Stimulated activated CD8-positive, alpha-beta memory T cell treated with anti-CD3 and anti-CD28 coated beads, Interleukin-12 subunit alpha, Interleukin-12 subunit beta, amount 100 ng/mL, for 1 hour (primary cell): ENCODE results near the gene HP1BP3.
"Not testable (repeated sequence)": the region's sequence is repeated elsewhere in the genome, so short reads cannot be mapped to it uniquely, and the experiment has no call there.

Experiments
- DNase-seq: peaks from one replicate; pipeline ENCODE4 v3.0.0-alpha.2; 2020; ENCODE audit warnings: low read depth

HP1BP3 gene, protein sequence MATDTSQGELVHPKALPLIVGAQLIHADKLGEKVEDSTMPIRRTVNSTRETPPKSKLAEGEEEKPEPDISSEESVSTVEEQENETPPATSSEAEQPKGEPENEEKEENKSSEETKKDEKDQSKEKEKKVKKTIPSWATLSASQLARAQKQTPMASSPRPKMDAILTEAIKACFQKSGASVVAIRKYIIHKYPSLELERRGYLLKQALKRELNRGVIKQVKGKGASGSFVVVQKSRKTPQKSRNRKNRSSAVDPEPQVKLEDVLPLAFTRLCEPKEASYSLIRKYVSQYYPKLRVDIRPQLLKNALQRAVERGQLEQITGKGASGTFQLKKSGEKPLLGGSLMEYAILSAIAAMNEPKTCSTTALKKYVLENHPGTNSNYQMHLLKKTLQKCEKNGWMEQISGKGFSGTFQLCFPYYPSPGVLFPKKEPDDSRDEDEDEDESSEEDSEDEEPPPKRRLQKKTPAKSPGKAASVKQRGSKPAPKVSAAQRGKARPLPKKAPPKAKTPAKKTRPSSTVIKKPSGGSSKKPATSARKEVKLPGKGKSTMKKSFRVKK

DNA sequence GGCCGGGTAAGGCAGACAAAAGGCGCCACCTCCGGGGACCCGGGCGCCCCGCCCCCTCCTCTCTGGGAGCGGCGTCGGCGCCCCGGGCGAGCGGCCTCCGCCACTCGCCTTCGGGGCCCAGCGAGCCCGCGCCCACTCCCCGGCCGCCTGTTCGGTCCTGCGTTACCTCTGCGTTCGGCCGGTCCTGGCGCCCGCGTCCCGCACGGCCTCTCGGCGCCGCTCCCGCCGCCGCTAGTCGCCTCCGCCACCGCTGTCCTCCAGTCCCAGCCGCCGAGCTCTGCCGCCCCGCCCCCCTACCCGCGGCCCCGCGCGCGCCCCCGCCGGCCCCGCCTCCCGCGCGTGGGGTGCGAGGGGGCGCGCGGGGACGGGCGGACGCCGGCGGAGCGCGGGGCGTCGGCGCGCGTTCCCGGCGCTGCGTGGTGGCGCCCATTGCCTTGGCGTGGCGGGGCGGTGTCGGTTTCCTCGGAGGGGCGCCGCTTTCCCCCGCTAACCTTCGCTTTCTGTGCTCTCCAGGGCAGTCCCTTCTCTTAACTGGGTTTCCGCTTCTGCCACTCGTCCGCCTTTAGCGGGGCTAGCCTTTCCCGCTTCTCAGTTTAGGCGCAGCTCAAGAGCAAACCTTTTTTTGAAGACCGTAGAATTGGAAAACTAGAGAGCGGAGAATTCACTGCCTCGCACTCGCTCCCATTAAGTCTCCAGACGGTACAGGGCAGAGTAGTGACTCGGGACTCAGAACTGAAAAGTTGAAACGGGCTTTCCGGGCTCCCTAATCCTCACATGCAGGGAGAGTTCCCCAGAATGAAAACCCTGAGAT, at the start of gene HP1BP3:
Gene HP1BP3 (minus strand): TSS at position 279 of the 811 bp plus-strand sequence. CDS start 6,867 bp downstream, outside the sequence.
- DNase-seq: peak; percentile 67

GRCh38 chr1:20836230-20836629, 49.1 kb upstream of the HP1BP3 start:
- no peak for DNase-seq

DNA sequence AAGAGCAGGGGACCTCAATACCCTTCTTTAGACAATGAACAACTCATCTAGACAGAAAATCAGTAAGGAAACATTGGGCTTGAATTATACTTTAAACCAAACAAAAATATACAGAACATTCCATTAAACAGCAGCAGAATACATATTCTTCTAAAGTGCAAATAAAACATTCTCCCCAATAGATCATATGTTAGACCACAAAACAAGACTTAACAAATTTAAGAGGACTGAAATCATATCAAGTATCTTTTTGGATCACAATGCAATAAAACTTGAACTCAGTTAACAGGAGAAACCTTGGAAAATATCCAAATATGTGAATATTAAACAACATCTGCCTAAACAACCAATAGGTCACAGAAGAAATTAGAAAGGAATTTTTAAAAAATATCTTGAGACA, 47.7 kb upstream of the HP1BP3 start:
- no peak for DNase-seq

- DNase-seq: no peak
Observed at GRCh38 chr1:20834192-20834591, 47.1 kb upstream of the HP1BP3 start.

GRCh38 chr1:20830378-20830777, 43.3 kb upstream of the HP1BP3 start:
- no peak for DNase-seq

DNA sequence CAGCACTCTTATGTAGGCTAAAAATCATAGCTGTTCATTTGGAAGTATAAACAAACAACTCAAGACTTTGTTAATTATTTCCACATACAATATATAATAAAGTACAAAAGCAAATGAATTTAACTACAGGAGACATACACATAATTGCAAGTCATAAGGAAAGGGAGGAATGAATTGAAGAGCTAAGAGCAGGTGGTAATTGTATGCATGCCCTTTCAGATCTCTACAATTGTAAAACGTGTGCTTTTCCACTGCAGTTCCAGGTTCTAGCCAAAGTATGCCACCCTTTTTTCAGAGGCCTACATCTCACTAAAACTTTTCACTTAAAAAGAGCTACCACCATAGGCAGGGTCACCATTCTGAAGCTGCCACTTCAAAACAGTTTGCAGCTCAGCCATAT, 42.8 kb upstream of the HP1BP3 start:
- DNase-seq: no peak

DNA sequence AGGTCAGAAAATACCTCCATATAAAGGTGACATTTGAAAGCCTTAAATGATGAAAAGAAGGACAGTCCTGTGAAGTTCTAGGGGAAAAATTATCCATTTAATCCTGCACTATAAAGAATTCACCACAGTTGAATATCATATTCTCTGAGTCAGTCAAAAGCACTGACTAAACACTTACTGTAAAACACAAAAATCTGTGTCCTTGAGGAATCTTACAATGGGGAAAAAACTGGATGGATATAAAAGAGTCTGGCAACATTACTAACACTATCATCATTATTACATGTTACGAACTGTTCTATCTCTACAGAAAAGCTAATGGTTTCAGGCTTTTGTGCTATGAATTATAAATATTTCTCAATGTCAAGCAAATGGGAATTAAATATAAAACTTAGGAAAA, 42.4 kb upstream of the HP1BP3 start:
- DNase-seq: no peak

GRCh38 chr1:20823845-20824244, 36.7 kb upstream of the HP1BP3 start:
- no peak for DNase-seq

DNA sequence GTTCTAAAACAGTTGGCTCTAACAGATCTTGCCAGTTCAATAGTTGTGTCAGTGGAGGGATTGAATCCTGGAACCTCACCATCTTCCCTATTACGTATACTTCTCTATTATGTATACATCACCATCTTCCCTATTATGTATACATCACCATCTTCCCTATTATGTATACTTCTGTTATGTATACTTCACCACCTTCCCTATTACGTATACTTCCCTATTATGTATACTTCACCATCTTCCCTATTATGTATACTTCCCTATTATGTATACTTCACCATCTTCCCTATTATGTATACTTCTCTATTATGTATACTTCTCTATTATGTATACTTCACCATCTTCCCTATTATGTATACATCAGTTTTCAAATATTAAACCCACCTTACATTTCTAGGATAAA, 34.4 kb upstream of the HP1BP3 start:
- no peak for DNase-seq

- no peak for DNase-seq
Observed at GRCh38 chr1:20819818-20820217, 32.7 kb upstream of the HP1BP3 start.

DNA sequence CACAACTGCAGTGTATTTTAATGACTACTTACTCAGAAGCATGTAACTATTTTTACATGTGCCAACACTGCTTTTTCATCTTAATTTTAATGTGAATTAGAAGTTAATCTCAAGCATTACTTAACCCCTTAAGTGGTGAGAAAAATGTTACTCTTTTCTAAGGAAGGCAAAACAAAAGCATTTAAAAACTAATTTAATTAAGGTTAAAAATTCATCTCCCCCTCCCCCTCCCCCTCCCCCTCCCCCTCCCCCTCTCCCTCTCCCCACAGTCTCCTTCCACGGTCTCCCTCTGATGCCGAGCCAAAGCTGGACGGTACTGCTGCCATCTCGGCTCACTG, 27.4 kb upstream of the HP1BP3 start:
- no peak for DNase-seq

DNA sequence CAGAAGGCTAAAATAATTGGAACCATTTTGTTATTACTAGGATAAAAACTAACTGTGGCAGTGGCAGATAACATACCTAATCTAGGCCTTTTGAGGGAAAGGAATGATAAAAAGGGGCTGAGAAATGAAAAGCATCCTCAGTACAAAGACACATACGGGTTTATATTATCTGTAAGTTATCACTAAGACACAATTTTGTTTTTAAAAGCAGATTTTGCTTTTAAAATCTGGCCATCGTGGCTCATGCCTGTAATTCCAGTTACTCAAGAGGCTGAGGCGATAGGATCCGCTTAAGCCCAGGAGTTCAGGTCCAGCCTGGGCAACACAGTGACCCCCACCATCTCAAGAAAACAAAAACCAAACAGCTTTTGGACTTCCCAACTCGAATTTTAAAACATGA, 24.8 kb upstream of the HP1BP3 start:
- no peak for DNase-seq

- no peak for DNase-seq
Observed at GRCh38 chr1:20793236-20793635, 6.1 kb upstream of the HP1BP3 start.

DNA sequence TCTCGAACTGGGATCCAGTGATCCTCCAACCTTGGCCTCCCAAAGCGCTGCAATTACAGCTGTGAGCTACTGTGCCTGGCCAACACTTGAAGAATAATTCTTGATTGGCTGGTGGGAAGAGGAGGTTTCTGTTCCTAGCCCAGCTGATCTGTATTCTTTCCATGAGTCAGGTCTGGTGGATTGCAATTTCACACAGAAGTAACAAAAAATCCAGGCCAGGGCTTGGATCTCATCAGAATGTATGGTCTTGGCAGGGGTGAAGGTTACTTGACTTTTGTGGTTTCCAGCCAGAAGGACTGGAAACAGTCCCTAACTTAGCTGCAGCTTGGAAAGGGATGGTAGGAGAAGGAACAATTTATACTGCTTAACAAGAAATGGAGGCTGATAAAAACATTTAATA, 5.1 kb upstream of the HP1BP3 start:
- no peak for DNase-seq

DNA sequence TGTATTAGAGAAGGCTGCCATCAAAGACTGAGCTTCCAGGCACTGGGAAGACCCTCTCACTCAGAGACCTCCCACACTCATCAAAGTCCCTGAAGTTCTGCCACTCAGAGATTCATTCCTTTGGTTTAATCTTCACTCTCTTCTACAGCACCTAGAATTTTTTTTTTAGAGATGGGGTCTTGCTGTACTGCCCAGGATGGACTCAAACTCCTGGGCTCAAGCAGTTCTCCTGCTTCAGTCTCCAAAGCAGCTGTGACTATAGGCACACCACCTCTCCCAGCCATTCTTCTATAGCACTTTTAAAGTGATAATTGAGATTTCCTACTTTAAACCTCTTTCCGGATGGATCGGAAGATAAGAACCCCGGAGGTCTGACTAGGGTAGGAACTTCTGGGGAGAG, 3.7 kb upstream of the HP1BP3 start:
- no peak for DNase-seq

- DNase-seq: not testable (repeated sequence)
Observed at GRCh38 chr1:20789598-20789997, 2.5 kb upstream of the HP1BP3 start.

DNA sequence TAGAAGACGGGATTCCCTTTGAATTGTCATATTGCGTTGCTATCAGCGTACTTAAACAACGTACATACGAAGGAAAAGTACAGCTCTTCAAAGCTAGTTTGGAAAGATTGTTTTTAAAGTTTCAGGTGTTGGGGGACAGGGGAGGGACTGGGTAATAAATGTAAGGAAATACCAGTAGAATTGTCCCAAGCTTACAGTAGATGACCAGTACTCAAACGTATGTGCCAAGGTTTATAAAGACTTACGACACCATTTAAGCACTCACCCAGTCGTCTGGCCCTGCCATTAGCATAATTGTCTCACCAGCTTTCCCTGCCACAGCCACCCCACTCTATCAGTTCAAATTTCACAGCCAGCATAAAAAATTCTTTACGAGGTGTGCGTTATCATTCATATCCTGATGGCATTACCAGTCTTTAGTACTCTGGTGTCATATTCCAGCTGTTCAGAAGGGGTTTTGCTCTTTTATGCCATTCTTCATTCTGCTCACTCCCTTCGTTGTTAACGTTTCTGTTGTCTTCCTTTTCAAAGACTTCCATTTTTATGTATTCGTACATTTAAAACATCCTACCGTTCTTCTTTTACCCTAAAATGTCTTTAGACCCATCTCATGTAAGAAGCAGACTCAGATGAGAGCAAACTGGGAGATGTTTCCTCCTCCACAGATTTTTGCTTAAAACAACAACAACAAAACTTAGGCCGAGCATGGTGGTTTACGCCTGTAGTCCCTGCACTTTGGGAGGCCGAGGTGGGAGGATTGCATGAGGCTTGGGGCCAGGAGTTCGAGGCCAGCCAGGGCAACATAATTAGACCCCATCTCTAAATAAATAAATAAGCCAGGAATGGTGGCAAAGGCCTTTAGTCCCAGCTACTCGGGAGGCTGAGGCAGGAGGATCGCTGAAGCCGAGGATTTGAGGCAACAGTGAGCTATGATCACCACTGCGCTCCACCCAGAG, 1.0 kb upstream of the HP1BP3 start:
- DNase-seq: no peak

DNA sequence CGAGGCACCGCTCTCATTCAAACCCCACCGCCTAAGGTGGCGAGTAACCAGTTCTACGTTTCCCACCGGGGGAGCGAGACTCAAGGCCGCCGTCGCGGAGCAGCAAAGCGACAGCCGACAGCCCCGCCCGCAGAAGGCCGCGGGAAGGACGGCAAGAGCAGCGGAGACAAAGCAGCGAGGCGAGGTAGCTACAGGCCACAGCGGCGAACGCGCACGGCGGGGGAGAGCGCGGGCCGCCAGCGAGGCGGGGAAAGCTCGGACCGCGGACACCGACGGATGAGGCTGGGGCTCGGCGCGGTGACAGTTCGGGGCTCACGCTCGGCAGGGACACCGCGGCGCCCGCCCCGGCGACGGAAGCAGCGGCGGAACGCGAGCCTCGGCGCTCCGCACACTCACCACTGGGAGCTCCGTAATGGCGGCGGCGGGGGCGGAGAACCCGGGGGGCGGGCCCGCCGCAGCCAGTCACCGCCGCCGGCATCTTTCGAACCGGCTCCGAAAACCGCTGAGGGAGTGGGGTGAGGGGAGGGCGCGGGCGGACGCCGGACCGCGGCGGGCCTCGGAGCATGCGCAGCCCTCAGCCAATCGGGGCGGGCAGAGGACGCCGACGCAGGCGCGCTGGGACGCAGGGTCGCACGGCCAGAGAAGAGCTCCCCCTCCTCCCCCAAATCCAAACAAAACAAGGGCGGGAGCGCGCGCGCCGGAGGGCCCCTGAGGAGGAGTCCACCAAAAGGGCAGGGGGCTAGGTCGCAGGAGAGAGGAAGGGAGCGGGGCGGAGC, 666 bp downstream of the HP1BP3 start:
- DNase-seq: peak; percentile 90

DNA sequence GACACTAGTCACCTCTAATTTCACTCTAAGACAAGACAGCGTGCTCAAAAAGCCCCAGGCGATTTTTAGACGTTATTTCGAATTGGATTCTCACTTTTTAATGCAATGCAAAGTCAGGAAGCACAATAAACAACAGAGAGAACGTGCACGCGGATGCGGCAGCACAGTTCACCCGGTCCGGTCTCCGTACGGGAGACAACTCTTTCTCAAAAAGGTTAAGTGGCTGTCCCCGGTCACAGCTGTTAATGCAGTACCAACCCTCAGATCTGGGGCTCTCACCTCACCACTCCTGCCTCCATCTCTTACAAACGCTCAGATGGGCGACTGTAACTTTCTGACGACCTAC, 1.2 kb downstream of the HP1BP3 start:
- DNase-seq: peak; percentile 1

- DNase-seq: no peak
Observed at GRCh38 chr1:20775700-20776099, 11.4 kb downstream of the HP1BP3 start.

- DNase-seq: no peak
Observed at GRCh38 chr1:20771780-20772179, 15.3 kb downstream of the HP1BP3 start.
